Raji (cell line): ENCODE data around the gene FLCN.
A peak's percentile ranks its signal among the peaks of the same experiment; 100 is the strongest.

Experiments
- POLR2A ChIP-seq: IDR thresholded peaks from 2 replicates; pipeline ENCODE4 v1.6.1; 2011; ENCODE audit warnings: low read depth, low read length, control low read depth; ENCODE audit not compliant: insufficient read depth

The FLCN gene

DNA sequence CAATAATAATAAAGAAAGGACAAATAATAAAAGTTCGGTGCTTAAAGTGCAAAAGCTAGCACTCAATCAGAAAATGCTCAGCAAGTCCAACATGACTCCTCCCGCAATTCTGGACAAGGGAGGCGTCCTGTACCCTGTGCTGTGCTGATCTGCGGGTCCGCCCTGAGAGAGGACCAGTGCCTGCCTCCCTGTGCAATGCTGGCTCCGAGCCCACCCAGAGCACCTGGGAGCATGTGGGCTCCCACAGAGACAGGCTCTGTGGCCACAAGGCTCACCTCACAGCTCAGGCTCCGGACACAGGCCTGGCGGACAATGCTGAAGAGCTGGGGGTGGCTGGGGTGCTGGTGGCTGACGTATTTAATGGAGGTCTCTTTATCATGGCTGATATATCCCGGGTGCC, 11.1 kb downstream of the FLCN start:
- no peak for TF ChIP-seq POLR2A

DNA sequence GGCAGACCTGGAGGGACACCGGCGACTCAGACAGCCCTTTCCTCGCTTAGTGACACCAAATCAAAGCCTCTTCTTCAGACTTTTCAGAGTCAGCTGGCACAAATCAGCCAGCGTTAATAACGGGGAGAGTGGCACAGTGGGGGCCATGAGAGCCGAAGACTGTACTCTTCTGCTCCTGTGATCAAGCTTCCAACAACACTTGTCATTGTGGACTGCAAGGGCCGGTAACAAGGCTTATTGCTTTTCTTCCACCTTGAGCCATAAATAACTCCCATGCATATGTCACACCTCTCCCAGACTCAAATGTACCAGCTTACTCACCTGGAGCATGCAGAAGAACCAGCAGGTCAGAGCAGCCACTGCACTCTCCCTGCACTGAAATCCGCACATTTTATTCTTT, 12.8 kb downstream of the FLCN start:
- no peak for TF ChIP-seq POLR2A

DNA sequence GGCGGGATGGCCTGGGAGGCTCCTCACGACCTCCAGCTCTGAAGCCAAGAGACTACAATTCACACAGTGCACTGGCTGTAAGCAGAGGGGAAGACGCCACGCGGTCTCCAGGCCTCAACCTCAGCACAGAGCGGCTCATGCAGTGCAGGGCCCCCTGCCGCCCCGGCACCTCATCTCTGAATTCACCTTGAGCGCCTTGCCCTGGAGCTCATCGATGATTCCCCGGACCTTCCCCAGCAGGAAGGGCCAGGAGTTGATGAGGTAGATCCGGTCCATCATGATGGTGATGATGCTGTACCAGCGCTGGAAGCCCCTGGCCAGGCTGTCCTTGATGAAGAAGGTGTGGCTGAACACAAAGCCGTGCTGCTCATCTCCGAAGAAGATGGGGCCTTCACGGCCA, 13.2 kb downstream of the FLCN start:
- no peak for TF ChIP-seq POLR2A

DNA sequence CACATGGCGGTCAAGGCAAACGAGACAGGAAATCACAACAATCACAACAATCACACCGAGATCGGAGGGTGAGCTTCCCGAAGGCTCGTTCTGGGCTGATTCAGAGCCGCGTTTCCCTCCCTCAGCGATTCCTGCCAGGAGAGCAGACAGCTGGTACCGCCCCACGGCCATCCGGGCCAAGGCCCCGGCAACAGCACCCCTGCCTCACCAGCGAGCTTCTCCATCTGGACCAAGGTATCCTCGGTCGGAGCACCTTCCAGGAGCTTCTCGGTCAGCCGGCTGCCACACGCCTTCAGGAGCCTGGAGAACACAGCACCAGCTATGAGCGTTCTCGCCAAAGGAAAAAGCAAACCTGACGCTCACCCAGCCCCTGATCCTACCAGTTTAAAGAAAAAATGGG, 15.6 kb downstream of the FLCN start:
- no peak for TF ChIP-seq POLR2A

DNA sequence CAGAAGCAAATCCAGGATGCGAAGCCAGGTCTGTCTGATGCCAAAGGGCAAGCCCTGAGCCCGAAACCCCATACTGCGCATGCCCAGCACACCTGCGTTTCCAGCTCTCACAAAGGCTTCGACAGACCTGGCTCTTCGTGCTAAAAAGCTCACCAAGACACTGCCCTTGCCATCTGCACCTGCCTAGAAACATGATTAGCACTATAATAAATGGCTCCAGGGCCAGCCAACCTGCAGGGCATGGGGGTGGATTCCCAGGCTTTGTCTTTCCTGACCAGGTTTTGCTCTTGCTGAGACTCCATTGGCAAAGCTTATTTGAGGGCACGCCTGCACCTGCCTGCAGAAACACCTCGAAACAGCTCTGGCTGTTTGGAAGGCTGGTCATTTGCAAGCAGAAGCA, 16.4 kb downstream of the FLCN start:
- no peak for TF ChIP-seq POLR2A

DNA sequence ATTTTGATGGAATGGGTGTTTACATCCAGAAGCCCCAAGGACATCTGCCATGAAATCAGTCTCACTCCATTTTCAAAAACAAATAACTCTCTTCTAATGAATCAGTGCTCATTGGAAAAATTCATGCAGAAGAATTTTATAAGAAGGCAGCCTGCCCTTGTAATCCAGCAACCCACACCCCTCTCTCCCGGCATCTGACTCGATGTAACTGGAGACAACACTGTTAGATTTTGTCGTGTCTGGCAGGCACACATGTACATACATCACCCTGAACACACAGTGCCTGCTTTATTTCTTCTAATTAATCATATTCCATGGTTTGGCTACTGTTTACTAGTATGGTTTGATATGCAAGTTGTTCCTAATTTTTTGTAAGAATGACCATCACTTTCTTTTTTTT, 19.0 kb downstream of the FLCN start:
- TF ChIP-seq POLR2A, result no peak

DNA sequence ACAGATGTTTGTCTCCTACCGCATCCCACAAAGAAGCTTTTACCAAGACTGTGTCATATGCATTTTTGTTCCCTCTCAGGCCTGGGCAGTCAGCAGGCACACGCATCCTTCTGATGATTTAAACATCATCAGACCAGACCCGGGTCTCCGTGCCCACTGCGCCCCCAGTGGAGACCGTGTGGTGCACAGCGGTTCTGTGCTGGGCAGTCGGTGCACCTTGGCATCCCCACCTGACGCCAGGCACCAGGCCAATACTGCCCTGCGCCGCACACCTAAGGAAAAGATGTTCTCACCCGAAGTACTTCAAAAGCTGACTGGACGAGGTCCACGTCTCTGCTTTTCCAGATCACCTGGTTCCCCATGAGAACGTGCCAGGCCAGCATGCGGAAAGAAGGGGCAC, 20.2 kb downstream of the FLCN start:
- no peak for TF ChIP-seq POLR2A

DNA sequence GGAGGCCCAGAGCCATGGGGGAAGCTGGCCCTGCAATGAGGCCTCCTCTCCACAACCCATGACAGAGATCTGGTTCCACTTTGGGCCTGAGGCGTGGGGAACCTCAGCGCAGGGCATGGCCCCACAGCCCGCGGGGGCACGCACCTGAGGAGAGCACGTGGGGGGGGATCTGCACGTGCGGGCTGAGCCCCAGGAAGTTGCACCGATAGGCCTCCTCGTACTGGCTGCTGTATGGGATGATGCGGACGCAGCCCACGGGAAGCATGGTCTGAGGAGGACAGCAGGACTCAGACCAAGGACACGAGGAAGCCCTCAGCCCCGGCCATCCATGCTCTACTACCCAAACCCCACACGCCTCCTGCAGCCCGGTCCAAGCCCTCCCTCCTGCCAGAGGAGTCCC, 20.7 kb downstream of the FLCN start:
- TF ChIP-seq POLR2A, result no peak

DNA sequence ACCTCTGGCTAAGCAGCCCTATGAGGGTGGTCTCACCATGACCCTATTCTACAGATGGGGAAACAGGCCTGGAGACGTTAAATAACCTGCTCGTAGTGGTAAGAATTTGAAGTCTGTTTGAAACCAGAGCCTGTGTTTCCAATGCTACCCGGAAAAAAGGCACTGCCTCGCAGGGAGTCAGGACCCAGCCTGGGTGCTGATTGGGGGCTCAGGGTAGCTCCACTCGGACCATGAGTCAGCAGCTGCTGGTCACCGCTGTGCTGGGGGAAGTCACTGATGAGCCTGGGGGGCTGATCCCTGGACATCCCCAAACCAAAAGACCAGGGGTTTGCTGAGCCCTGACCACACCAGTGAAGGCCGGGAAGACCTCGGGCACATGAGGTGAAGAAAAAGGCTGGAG, 21.4 kb downstream of the FLCN start:
- no peak for TF ChIP-seq POLR2A

DNA sequence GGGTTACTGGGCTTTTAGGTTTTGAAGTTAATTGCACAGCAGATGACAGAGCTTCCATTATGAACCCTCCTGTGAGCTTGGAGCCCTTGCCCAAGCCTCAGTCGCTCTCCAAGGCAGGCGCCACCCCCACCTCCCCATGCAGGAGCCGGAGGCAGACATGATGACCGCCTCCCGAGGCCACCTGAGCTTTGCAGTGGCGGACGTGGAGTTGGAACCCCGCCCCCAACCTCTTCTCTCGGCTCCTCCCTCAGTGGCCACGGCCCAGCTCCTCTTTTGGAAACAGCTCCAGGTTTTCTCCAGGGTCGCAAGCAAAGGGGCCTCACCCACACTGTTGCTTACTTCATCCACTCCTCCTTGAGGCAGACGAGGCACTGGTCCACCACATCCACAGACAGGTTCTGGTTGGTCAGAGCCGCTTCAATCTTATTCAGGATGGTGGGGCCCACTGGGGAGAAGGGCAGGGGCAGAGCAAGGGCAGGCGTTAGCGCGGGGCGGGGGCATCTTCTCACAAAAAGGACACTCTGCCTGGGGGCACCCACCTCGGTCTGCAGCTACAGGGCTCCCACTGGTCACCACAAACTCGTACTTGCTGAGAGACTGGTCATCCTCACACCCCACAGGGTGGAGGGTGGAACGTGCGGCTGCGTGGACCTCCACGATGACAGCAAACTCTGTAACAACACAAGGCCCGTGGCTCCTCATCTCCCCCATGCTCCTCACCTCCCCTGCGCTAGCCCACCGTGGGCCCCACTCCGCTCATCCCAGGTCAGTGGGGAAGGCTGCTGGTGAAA, 22.1 kb downstream of the FLCN start:
- no peak for TF ChIP-seq POLR2A

DNA sequence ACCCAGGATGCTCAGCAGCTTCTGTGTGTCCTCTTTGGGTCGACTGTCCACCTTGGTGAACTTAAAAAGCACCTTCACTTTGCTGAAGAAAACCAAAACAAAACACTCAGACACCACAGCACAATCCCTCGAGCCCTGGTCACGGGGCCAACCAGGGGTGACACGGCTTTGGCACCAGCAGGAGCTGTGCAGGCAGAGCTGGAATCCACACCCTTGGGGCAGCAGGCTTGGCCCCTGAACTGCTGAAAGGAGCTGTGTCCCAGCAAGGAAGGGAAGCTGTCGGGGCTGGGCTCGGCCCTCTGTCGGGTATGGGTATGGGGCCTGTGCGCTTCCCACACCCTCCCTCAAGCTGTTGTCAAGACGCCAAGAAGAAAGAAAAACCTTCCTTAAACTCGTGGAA, 23.2 kb downstream of the FLCN start:
- no peak for TF ChIP-seq POLR2A

DNA sequence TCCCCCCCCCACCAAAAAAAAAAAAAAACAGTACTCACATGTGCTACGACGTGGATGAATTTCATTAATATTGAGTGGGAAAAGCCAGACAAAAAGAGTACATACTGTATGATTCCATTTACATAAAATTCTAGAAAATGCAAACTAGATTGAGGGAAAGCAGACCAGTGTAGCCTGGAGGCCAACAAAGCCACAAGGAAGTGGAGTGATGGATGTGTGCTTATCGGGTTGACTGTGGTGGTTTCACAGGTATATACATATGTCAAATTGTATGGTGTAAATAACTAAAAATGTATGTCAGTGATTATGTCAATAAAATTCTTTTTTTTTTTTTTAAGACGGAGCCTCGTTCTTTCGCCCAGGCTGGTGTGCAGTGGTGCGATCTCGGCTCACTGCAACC, 29.0 kb downstream of the FLCN start:
- no peak for TF ChIP-seq POLR2A

DNA sequence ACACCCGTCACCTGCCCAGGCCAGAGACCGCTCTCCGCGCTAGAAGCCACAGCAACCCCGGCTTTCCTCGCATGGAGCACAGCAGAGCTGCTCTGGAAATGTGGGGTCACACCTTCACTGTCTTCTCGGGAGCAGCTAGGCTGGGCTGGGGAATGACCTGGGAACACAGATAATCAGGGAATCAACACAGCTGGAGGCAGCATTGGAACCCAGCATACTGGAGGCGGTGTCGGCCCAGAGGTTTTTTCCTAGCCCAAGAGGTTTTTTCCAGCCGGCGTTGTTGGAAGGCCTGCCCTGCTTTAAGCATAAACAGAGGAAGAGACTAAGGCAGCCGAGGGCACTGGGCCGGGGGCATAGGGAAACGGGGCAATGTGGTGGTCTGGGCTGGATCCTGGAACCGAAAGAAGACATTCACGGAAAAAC, 30.0 kb downstream of the FLCN start:
- no peak for TF ChIP-seq POLR2A

DNA sequence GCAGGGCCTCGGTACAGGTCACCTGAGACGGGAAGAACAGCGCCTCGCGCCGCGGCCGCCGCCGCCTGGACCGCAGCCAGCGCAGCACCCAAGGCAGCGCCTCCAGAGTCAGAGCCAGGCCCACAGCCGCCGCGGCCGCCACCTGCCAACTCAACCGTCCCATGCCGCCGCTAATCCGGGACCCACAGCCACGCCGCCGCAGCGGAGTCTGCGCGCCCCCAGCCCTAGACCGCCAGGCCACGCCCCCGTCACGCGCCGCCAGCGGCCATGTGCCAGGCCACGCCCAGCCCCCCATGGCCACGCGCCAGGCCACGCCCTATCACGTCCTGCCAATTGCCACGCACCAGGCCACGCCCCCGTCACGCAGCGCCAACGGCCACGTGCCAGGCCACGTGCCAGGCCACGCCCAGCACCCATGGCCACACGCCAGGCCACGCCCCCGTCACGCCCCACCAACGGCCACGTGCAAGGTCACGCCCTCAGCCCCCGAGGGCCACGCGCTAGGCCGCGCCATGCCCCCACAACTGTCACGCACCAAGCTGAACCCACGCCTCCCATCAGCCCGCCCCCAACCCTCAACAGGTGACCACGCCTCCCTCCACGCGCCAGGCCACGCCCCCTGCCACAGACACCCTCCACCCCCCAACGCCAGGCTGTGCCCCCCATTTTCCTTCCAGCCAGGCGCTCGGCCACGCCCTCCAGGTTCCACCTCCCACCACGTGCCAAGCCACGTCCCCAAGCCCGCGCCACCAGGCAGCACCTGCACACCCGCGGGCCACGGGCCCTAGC, 30.6 kb downstream of the FLCN start, which contains the start of gene PLD6:
PLD6 (minus strand) TSS at position 210 of the 789 bp plus-strand sequence; CDS start at position 163, 47 bp downstream.
- TF ChIP-seq POLR2A, result peak; percentile 67

DNA sequence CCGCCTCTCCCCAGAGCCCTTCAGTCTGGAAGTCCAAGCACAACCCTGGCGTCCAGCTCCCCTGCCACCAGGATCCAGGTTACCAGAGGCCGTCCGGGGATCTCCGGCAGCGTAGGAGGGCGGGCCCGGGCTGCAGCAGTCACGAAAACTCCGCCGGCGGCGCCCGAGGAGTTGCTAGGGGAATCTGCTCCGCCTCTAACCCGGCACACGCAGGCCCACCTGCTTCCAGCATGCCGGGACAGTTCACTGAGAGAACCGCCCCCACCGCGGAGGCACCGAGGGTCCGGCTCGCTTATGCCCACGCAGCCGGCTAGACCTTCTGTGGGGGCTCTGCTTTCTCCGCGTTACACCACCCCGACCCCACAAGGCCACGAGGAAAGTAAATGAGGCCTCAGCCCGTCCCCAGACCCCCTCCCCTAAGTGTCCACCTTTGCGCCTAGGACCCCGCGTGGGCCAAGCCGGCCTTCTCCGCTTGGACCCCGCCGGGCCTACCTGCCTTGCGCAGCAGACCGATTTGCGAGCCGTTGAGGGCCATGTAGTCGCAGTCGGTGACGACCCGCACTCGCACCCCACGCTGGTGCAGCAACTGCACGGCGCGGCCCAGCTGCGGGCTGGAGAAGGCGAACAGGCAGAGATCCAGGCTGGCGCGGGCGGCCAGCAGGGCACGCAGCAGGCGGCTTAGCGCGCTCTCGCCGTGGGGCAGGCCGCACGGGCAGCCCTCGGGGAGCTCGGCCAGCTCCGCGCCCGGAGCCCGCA, 31.4 kb downstream of the FLCN start:
- no peak for TF ChIP-seq POLR2A
